GM19099 (cell line): ENCODE results near the gene SNX14.

ENCODE experiments used
- POLR2A ChIP-seq: IDR thresholded peaks from 3 replicates; pipeline ENCODE4 v1.6.1; 2011; ENCODE audit warnings: low read depth; ENCODE audit not compliant: insufficient read length; ENCODE audit errors: extremely low read depth

Gene SNX14

GRCh38 chr6:85593438-85594196 lies at the start of gene SNX14:
Gene SNX14, minus strand, starts transcription at chr6:85593858. Its CDS starts 140 bp downstream, at chr6:85593718.
- peak; percentile 86 for TF ChIP-seq POLR2A

- TF ChIP-seq POLR2A: peak; percentile 87
Observed at GRCh38 chr6:85642774-85643536, 49.3 kb upstream of the SNX14 start, which contains the start of gene SYNCRIP. Gene SYNCRIP, minus strand, starts transcription at chr6:85642886. Its CDS starts 1,447 bp downstream, at chr6:85641439.

- peak; percentile 22 for TF ChIP-seq POLR2A
Observed at GRCh38 chr6:85641897-85642773, 48.5 kb upstream of the SNX14 start.

- no peak for TF ChIP-seq POLR2A
Observed at GRCh38 chr6:85641522-85641896, 47.9 kb upstream of the SNX14 start.

- no peak for TF ChIP-seq POLR2A
Observed at GRCh38 chr6:85640821-85641220, 47.2 kb upstream of the SNX14 start.

- TF ChIP-seq POLR2A: no peak
Observed at GRCh38 chr6:85637579-85637978, 43.9 kb upstream of the SNX14 start.

GRCh38 chr6:85632164-85632942 lies 38.7 kb upstream of the SNX14 start:
- no peak for TF ChIP-seq POLR2A

- no peak for TF ChIP-seq POLR2A
Observed at GRCh38 chr6:85628353-85628752, 34.7 kb upstream of the SNX14 start.

GRCh38 chr6:85620308-85620707 lies 26.6 kb upstream of the SNX14 start:
- TF ChIP-seq POLR2A: no peak

GRCh38 chr6:85614780-85615179 lies 21.1 kb upstream of the SNX14 start:
- TF ChIP-seq POLR2A: no peak

GRCh38 chr6:85612690-85613474 lies 19.2 kb upstream of the SNX14 start:
- no peak for TF ChIP-seq POLR2A

GRCh38 chr6:85610182-85610895 lies 16.7 kb upstream of the SNX14 start:
- TF ChIP-seq POLR2A: no peak

GRCh38 chr6:85602100-85602499 lies 8.4 kb upstream of the SNX14 start:
- no peak for TF ChIP-seq POLR2A

- no peak for TF ChIP-seq POLR2A
Observed at GRCh38 chr6:85600713-85601313, 7.2 kb upstream of the SNX14 start.
